GM19438 (cell line): Measurements from ENCODE around the gene PCCB.

ENCODE experiments used
- ATAC-seq: cut with Tn5 transposase; IDR thresholded peaks from one replicate; pipeline ENCODE4 v1.9.1; 2021; ENCODE audit warnings: low read depth; ENCODE audit not compliant: unreplicated experiment

The PCCB gene

GRCh38 chr3:136378011-136378410 is 127.9 kb downstream of the PCCB start:
- no peak for ATAC-seq
